HCT116 (cell line): ENCODE results near the gene BEGAIN. TPM values are rescaled to one million over a fixed set of nuclear protein-coding genes. Genes with fewer than 3 reads are reported as not detected.

Experiments used
- ATAC-seq: fragments of 200-7000 bp; cut with Tn5 transposase; 2 replicates; pipeline ENCODE4 v1.9.1; 2020; ENCODE audit warnings: mild to moderate bottlenecking, moderate library complexity
- BruUV-seq: library from RNA; stranded (reverse); fragments of 400-500 nt; replicated peaks from 2 replicates; lab custom pipeline; 2021; lab: Mats Ljungman, UMichigan
- CTCF ChIA-PET: fragments of 300-600 bp; sonication (Branson Sonifier 250); formaldehyde crosslinking; loops from one replicate; lab custom pipeline; 2021; ENCODE audit warnings: antibody characterized with exemption; lab: Charles Lee
- POLR2A ChIA-PET: fragments of 300-600, 350-600 bp; sonication (Branson Sonifier 250); formaldehyde crosslinking; loops from one replicate; lab custom pipeline; 2021; ENCODE audit warnings: antibody characterized with exemption; lab: Charles Lee
- RAD21 ChIA-PET, 2 experiments: fragments of 300-600 bp; sonication (Branson Sonifier 250); formaldehyde crosslinking; loops; one replicate each; lab custom pipeline; 2023; ENCODE audit warnings: low total read pairs in 2 of 2; ENCODE audit not compliant: uncharacterized antibody in 2 of 2, unreplicated experiment in 2 of 2, low non-redundant PET in 1 of 2; lab: Charles Lee
- DNase-seq: peaks from one replicate; pipeline ENCODE4 v3.0.0-alpha.2; 2010; ENCODE audit warnings: low read depth, low spot score
- H2AFZ ChIP-seq: fragments of 200-600 bp; shearing (Covaris generic), sonication (generic); 2 replicates; pipeline ENCODE4 v1.6.1; 2017; ENCODE audit warnings: low read depth, mixed run types, mixed read lengths, antibody characterized with exemption, low read length; ENCODE audit not compliant: poor library complexity, severe bottlenecking
- H3K27ac ChIP-seq: 2 replicates; pipeline ENCODE4 v1.5.1; 2012; ENCODE audit warnings: low read depth, low read length
- H3K27me3 ChIP-seq: fragments of 200-600 bp; sonication (generic); 2 replicates; pipeline ENCODE4 v1.6.1; 2016; ENCODE audit warnings: mixed run types, low read length, mixed read lengths; ENCODE audit not compliant: insufficient read depth
- H3K36me3 ChIP-seq, 2 experiments: fragments of 200-500 bp in 1 of 2; fragments of 200-600 bp in 1 of 2; sonication (Bioruptor generic) in 1 of 2; sonication (generic) in 1 of 2; 2 replicates each; pipeline versions ENCODE4 v1.5.1 to v1.6.1; 2014 to 2016; ENCODE audit warnings: low read length in 2 of 2, inconsistent platforms in 1 of 2, mixed read lengths in 1 of 2, mixed run types in 1 of 2; ENCODE audit not compliant: insufficient read depth in 2 of 2, control insufficient read depth in 1 of 2
- H3K4me1 ChIP-seq, 2 experiments: fragments of 200-600 bp in 1 of 2; sonication (generic) in 1 of 2; 2 replicates each; pipeline versions ENCODE4 v1.5.1 to v1.6.1; 2012 to 2017; ENCODE audit warnings: low read length in 2 of 2, inconsistent platforms in 1 of 2, mild to moderate bottlenecking in 1 of 2, mixed read lengths in 1 of 2, mixed run types in 1 of 2, moderate library complexity in 1 of 2; ENCODE audit not compliant: insufficient read depth in 2 of 2, control insufficient read depth in 1 of 2
- H3K4me2 ChIP-seq: fragments of 200-600 bp; sonication (generic); 2 replicates; pipeline ENCODE4 v1.6.1; 2017; ENCODE audit warnings: mixed run types, low read length, mixed read lengths
- H3K4me3 ChIP-seq, 2 experiments: fragments of 200-600 bp in 1 of 2; sonication (generic) in 1 of 2; replicated peaks in 1 of 2; 2 replicates each; pipeline ENCODE4 v1.5.1; 2011 to 2016; ENCODE audit warnings: low read length in 2 of 2, control low read depth in 1 of 2, low read depth in 1 of 2, mild to moderate bottlenecking in 1 of 2, mixed read lengths in 1 of 2, mixed run types in 1 of 2
- H3K79me2 ChIP-seq: fragments of 200-600 bp; sonication (generic); 2 replicates; pipeline ENCODE4 v1.6.1; 2017; ENCODE audit warnings: mild to moderate bottlenecking, mixed run types, low read length, moderate library complexity, mixed read lengths; ENCODE audit not compliant: insufficient read depth
- H3K9ac ChIP-seq: fragments of 200-600 bp; sonication (generic); 2 replicates; pipeline ENCODE4 v1.6.1; 2016; ENCODE audit warnings: low read length, mixed read lengths
- H3K9me2 ChIP-seq: fragments of 200-600 bp; sonication (generic), shearing (Covaris generic); 2 replicates; pipeline ENCODE4 v1.6.1; 2017; ENCODE audit warnings: mixed run types, mild to moderate bottlenecking, moderate library complexity; ENCODE audit not compliant: insufficient read depth
- H3K9me3 ChIP-seq, 2 experiments: fragments of 200-500 bp in 1 of 2; fragments of 200-600 bp in 1 of 2; sonication (Bioruptor generic) in 1 of 2; sonication (generic) in 1 of 2; 2 replicates each; pipeline ENCODE4 v1.6.1; 2014 to 2017; ENCODE audit warnings: low read length in 2 of 2, mixed read lengths in 2 of 2, inconsistent platforms in 1 of 2, low read depth in 1 of 2, mild to moderate bottlenecking in 1 of 2, mixed run types in 1 of 2, moderate library complexity in 1 of 2; ENCODE audit not compliant: control insufficient read depth in 1 of 2, insufficient read depth in 1 of 2
- H4K20me1 ChIP-seq: fragments of 200-600 bp; sonication (generic), shearing (Covaris generic); 2 replicates; pipeline ENCODE4 v1.6.1; 2017; ENCODE audit warnings: mixed run types, mild to moderate bottlenecking, moderate library complexity; ENCODE audit not compliant: insufficient read depth
- CBX3 ChIP-seq: IDR thresholded peaks from 2 replicates; pipeline ENCODE4 v1.6.1; 2012; ENCODE audit warnings: low read depth
- EZH2 ChIP-seq: fragments of 200-600 bp; sonication (generic); IDR thresholded peaks from 2 replicates; pipeline ENCODE4 v1.6.1; 2017; ENCODE audit warnings: antibody characterized with exemption, mixed run types
- EZH2phosphoT487 ChIP-seq: fragments of 200-600 bp; IDR thresholded peaks from 2 replicates; pipeline ENCODE4 v1.6.1; 2018; ENCODE audit warnings: antibody characterized with exemption, borderline replicate concordance
- POLR2A ChIP-seq: IDR thresholded peaks from 2 replicates; pipeline ENCODE4 v1.7.0; 2011; ENCODE audit warnings: borderline replicate concordance; ENCODE audit not compliant: insufficient read depth, insufficient read length; ENCODE audit errors: extremely low read depth
- RAD21 ChIP-seq: IDR thresholded peaks from 2 replicates; pipeline ENCODE4 v1.6.1; 2012; ENCODE audit warnings: low read depth, mild to moderate bottlenecking
- SP1 ChIP-seq: IDR thresholded peaks from 2 replicates; pipeline ENCODE4 v1.6.1; 2012; ENCODE audit warnings: low read depth
- ZBTB33 ChIP-seq: IDR thresholded peaks from 2 replicates; pipeline ENCODE4 v1.6.1; 2011; ENCODE audit warnings: mild to moderate bottlenecking, low read length, moderate library complexity; ENCODE audit not compliant: insufficient replicate concordance; ENCODE audit errors: extremely low read depth
- ZFX ChIP-seq: fragments of 450-650 bp; IDR thresholded peaks from 2 replicates; pipeline ENCODE4 v1.6.1; 2017
- ZNF274 ChIP-seq: fragments of 200-500 bp; sonication (Bioruptor generic); IDR thresholded peaks from 2 replicates; pipeline ENCODE4 v1.6.1; 2014; ENCODE audit warnings: mild to moderate bottlenecking, low read depth, low read length, inconsistent platforms
- intact Hi-C: fragments of 100-400 bp; cut with micrococcal nuclease; formaldehyde crosslinking; loops from 2 replicates; pipeline ENCODE4 v1.10.0; 2022
- total RNA-seq: library from RNA; stranded (reverse); gene quantifications from one replicate; pipeline ENCODE4 v1.2.1, GENCODE V29; 2021; ENCODE audit not compliant: unreplicated experiment
- TF ChIP-seq, protein P1 (sequence below): IDR thresholded peaks from 2 replicates; pipeline ENCODE4 v1.6.1; 2012

BEGAIN gene
- total RNA-seq, 1 experiment from 2014 or later, result 8.5 TPM

DNA sequence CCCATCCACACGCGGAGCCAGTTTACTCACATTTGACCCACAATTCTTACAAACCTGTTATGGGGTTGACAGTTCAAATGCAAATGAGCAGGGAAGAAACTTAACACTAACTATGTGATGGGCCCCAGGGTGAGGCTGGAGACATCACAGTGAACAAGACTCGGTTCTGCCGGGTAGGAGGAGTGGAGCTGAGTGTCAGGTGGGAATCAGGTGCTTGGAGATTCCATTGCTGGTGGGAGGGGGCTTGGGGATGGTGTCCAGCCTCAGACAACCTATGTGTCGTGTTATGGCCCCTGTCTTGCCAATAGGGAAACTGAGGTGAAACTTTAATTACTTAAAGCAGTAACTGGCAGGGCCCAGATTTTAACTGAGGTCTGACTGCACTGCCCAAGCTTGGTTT, 41.9 kb downstream of the BEGAIN start:
- no peak overlapping the region; the same call in 1 of the 2 replicates for H3K27ac ChIP-seq
- no TSS peak for BruUV-seq
- POLR2A ChIA-PET, result interaction anchor here (1.4 kb wide), 1 partner anchor 10 kb away, joined by 5 read pairs; no protein-coding TSS in a partner anchor
- no peaks in the 10 kb centered on the region for H3K36me3 ChIP-seq
- intact Hi-C loops, result loop anchor here (10.0 kb wide), 1 partner anchor 131 kb away; no protein-coding TSS in a partner anchor
- H4K20me1 ChIP-seq, result no peaks in the 10 kb centered on the region
- H2AFZ ChIP-seq, result no peak overlapping the region
- H3K4me2 ChIP-seq, result peak overlapping the region; percentile 74
- CTCF ChIA-PET, result interaction anchor here (1.8 kb wide), 1 partner anchor 105 kb away, joined by 6 read pairs; no protein-coding TSS in a partner anchor
- no peak overlapping the region for H3K4me3 ChIP-seq
- ATAC-seq, result no peak
- TF ChIP-seq, protein P1, sequence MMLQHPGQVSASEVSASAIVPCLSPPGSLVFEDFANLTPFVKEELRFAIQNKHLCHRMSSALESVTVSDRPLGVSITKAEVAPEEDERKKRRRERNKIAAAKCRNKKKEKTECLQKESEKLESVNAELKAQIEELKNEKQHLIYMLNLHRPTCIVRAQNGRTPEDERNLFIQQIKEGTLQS, result no peak
- TF ChIP-seq ZNF274, result no peak
- no peak for TF ChIP-seq RAD21
- TF ChIP-seq EZH2phosphoT487, result no peak
- DNase-seq, result no peak
- no peaks in the 10 kb centered on the region for H3K27me3 ChIP-seq
- no peaks in the 10 kb centered on the region for H3K9me2 ChIP-seq
- H3K9ac ChIP-seq, result peak overlapping the region; percentile 62; the same call in 1 of the 2 replicates
- peaks cover 26 to 40% of the 10 kb centered on the region in 2 experiments for H3K4me1 ChIP-seq
- H3K79me2 ChIP-seq, result no peaks in the 10 kb centered on the region
- H3K9me3 ChIP-seq, result no peaks in the 10 kb centered on the region
- RAD21 ChIA-PET, result interaction anchor here (1.0 to 1.1 kb wide), 2 partner anchors 101 to 128 kb away, joined by 3 to 5 read pairs; no protein-coding TSS in a partner anchor

DNA sequence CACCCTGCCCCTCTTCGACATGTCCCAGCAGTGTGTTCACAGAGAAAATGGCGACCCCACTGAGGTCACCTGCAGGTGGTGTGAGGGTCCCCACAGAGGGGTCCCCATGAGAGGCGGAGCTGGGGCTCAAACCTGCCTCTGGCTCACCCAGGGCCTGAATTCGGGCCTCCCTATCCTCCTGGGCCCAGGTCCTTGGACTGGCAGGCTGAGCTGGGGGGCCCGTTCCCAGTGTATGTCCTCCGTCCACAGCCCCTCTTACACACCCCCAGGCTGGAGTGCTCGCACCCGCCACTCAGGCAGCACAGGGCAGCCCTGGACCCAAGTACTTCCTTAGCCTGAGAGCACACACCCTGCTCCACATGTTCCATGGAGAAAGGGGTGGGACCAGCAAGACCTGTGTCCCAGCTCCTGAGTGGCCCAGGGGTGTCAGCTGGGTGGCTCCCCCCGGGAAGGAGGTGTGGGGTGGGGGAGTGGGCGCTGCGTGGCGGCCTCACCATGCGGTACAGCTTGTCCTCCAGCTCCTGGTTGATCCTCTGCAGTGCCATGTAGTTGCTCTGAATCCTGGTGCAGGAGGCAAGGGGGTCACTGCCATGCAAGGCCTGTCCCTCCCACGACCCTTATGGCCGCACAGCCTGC, 42.6 kb downstream of the BEGAIN start:
- POLR2A ChIA-PET, result no interaction called here
- BruUV-seq, result no TSS peak
- DNase-seq (no peak), ATAC-seq (no peak)
- no peaks in the 10 kb centered on the region for H3K9me2 ChIP-seq
- H3K9me3 ChIP-seq, result no peaks in the 10 kb centered on the region
- H2AFZ ChIP-seq, result no peak overlapping the region
- H3K79me2 ChIP-seq, result no peaks in the 10 kb centered on the region
- no peak overlapping the region for H3K9ac ChIP-seq
- no peak overlapping the region for H3K4me2 ChIP-seq
- TF ChIP-seq SP1, result no peak
- TF ChIP-seq ZBTB33, result no peak
- TF ChIP-seq CBX3, result no peak
- TF ChIP-seq ZFX, result no peak
- no peak for TF ChIP-seq EZH2
- no peak for TF ChIP-seq POLR2A
- intact Hi-C loops, result loop anchor here (10.0 kb wide), 1 partner anchor 130 kb away; no protein-coding TSS in a partner anchor
- H3K27me3 ChIP-seq, result no peaks in the 10 kb centered on the region
- peak overlapping the region; percentile 24; the same call in 1 of the 2 replicates for H3K27ac ChIP-seq
- CTCF ChIA-PET, result no interaction called here
- RAD21 ChIA-PET, result no interaction called here
- peaks cover 29 to 47% of the 10 kb centered on the region in 2 experiments for H3K4me1 ChIP-seq
- H3K4me3 ChIP-seq, result no peak overlapping the region
- no peaks in the 10 kb centered on the region for H4K20me1 ChIP-seq
- no peaks in the 10 kb centered on the region for H3K36me3 ChIP-seq
